ENCODE data around the gene FAM200B. TPM values are rescaled to one million over a fixed set of nuclear protein-coding genes. Genes with fewer than 3 reads are reported as not detected.

FAM200B gene
- total RNA-seq, 1 donor from 2014 or later, result 27.4 TPM

DNA sequence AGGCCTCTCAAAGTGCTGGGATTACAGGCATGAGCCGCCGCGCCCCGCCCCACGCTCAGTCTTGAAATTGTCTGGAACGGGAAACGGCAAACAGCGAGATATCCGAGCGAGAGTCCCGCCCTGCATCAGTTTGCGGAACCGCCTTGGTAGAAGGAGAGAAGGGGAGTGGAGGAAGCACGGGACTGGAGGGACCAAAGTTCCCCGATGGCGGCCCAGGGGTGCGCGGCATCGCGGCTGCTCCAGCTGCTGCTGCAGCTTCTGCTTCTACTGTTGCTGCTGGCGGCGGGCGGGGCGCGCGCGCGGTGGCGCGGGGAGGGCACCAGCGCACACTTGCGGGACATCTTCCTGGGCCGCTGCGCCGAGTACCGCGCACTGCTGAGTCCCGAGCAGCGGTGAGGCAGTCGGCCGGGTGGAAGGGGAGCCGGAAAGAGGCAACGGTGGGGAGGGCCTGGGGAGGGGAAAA is 21.3 kb downstream of the FAM200B start, which contains the start of gene BST1:
BST1 (plus strand) TSS at position 125 of the 463 bp plus-strand sequence; CDS start at position 205, 80 bp downstream.
- Mint-ChIP-seq H3K9me3 (ENCODE audit: unreplicated experiment) (peaks cover 5% of the 10 kb centered on the region), H3K4me3 (ENCODE audit: unreplicated experiment) (peak within 1 kb of the TSS; percentile 82), H3K27me3 (ENCODE audit: unreplicated experiment) (peaks cover 21% of the 10 kb centered on the region), H3K27ac (ENCODE audit: unreplicated experiment) (no peak within 1 kb of the TSS), H3K36me3 (ENCODE audit: unreplicated experiment) (peaks cover 13% of the 10 kb centered on the region), H3K4me1 (ENCODE audit: low read depth, unreplicated experiment) (no peaks in the 10 kb centered on the region)
- DNase-seq, result peak; percentile 43
- no peak for TF ChIP-seq CTCF (IDR thresholded peaks at IDR 0.05; ENCODE audit: partially characterized antibody, unreplicated experiment)

DNA sequence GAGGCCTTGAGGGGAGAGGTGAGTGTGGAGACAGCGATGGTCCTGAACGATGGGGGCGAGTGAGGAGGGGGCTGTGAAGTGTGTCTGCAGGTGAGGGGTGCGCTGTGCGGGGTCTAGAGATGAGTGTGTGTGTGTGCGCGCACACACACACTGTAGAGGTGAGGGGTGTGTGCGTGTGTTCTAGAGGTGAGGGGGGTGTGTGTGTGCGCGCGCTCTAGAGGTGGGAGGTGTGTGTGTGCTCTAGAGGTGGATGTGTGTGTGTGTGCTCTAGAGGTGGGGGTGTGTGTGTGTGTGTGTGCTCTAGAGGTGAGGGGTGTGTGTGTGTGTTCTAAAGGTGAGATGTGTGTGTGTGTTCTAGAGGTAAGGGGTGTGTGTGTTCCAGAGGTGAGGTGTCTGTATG is 21.8 kb downstream of the FAM200B start:
- H3K36me3 Mint-ChIP-seq (ENCODE audit: unreplicated experiment), result peaks cover 10% of the 10 kb centered on the region
- no peaks in the 10 kb centered on the region for H3K4me1 Mint-ChIP-seq (ENCODE audit: low read depth, unreplicated experiment)
- no peak for DNase-seq
- H3K27ac Mint-ChIP-seq (ENCODE audit: unreplicated experiment), result no peak overlapping the region
- peaks cover 5% of the 10 kb centered on the region for H3K9me3 Mint-ChIP-seq (ENCODE audit: unreplicated experiment)
- no peak for TF ChIP-seq CTCF (IDR thresholded peaks at IDR 0.05; ENCODE audit: partially characterized antibody, unreplicated experiment)
- H3K27me3 Mint-ChIP-seq (ENCODE audit: unreplicated experiment), result peaks cover 21% of the 10 kb centered on the region
- peak overlapping the region; percentile 76 for H3K4me3 Mint-ChIP-seq (ENCODE audit: unreplicated experiment)

- no peak for DNase-seq
- peaks cover 9% of the 10 kb centered on the region for H3K36me3 Mint-ChIP-seq (ENCODE audit: unreplicated experiment)
- H3K4me1 Mint-ChIP-seq (ENCODE audit: low read depth, unreplicated experiment), result no peaks in the 10 kb centered on the region
- H3K4me3 Mint-ChIP-seq (ENCODE audit: unreplicated experiment), result peak overlapping the region; percentile 76
- H3K27ac Mint-ChIP-seq (ENCODE audit: unreplicated experiment), result no peak overlapping the region
- peaks cover 21% of the 10 kb centered on the region for H3K27me3 Mint-ChIP-seq (ENCODE audit: unreplicated experiment)
- no peak for TF ChIP-seq CTCF (IDR thresholded peaks at IDR 0.05; ENCODE audit: partially characterized antibody, unreplicated experiment)
- peaks cover 5% of the 10 kb centered on the region for H3K9me3 Mint-ChIP-seq (ENCODE audit: unreplicated experiment)
These were observed 22.5 kb downstream of the FAM200B start for GRCh38 chr4:15704129-15704528.

GRCh38 chr4:15706646-15707362 is 25.2 kb downstream of the FAM200B start:
- Mint-ChIP-seq H3K36me3 (ENCODE audit: unreplicated experiment) (no peaks in the 10 kb centered on the region), H3K27ac (ENCODE audit: unreplicated experiment) (no peak overlapping the region), H3K9me3 (ENCODE audit: unreplicated experiment) (peaks cover 5% of the 10 kb centered on the region), H3K4me3 (ENCODE audit: unreplicated experiment) (no peak overlapping the region), H3K4me1 (ENCODE audit: low read depth, unreplicated experiment) (no peaks in the 10 kb centered on the region), H3K27me3 (ENCODE audit: unreplicated experiment) (peaks cover 16% of the 10 kb centered on the region)
- TF ChIP-seq CTCF (IDR thresholded peaks at IDR 0.05; ENCODE audit: partially characterized antibody, unreplicated experiment), result no peak
- DNase-seq, result no peak

DNA sequence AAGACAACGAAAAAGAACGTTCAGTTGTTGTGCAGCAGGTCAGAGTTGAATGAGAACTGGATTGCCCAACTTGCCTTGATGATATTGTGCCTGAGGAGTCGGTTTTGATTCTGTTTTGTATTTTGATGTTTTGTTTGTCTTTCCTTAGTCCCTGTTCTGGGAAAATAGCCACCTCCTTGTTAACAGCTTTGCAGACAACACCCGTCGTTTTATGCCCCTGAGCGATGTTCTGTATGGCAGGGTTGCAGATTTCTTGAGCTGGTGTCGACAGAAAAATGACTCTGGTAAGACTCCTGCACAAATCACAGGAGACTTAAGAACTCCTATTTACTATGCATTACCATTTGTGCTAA is 25.7 kb downstream of the FAM200B start:
- no peak for TF ChIP-seq CTCF (IDR thresholded peaks at IDR 0.05; ENCODE audit: partially characterized antibody, unreplicated experiment)
- H3K36me3 Mint-ChIP-seq (ENCODE audit: unreplicated experiment), result no peaks in the 10 kb centered on the region
- H3K4me1 Mint-ChIP-seq (ENCODE audit: low read depth, unreplicated experiment), result no peaks in the 10 kb centered on the region
- peaks cover 3% of the 10 kb centered on the region for H3K9me3 Mint-ChIP-seq (ENCODE audit: unreplicated experiment)
- peaks cover 12% of the 10 kb centered on the region for H3K27me3 Mint-ChIP-seq (ENCODE audit: unreplicated experiment)
- no peak for DNase-seq
- no peak overlapping the region for H3K27ac Mint-ChIP-seq (ENCODE audit: unreplicated experiment)
- H3K4me3 Mint-ChIP-seq (ENCODE audit: unreplicated experiment), result no peak overlapping the region
